Brain microvascular endothelial cell (primary cell): Measurements from ENCODE around the gene DDX23.

Experiments
- DNase-seq: peaks from one replicate; pipeline ENCODE4 v3.0.0-alpha.2; 2020
- H3K27ac ChIP-seq: fragments of 250-450 bp; sonication (Bioruptor Pico); 2 replicates; pipeline ENCODE4 v1.5.1; 2020; ENCODE audit warnings: mild to moderate bottlenecking, moderate library complexity
- H3K27me3 ChIP-seq: fragments of 250-450 bp; sonication (Bioruptor Pico); replicated peaks from 2 replicates; pipeline ENCODE4 v1.5.1; 2020; ENCODE audit warnings: mild to moderate bottlenecking
- H3K36me3 ChIP-seq: fragments of 250-450 bp; sonication (Bioruptor Pico); replicated peaks from 2 replicates; pipeline ENCODE4 v1.5.1; 2020; ENCODE audit warnings: mild to moderate bottlenecking
- H3K4me3 ChIP-seq: 2 replicates; pipeline ENCODE4 v1.5.1; 2011; ENCODE audit warnings: low read depth, mild to moderate bottlenecking, control low read depth, low read length, moderate library complexity
- in situ Hi-C: cut with HindIII; loops from 2 replicates; pipeline ENCODE4 v1.10.0; 2017; ENCODE audit warnings: low sequenced_read_pairs, low pct_ligation_motif_present
- TF ChIP-seq, protein P1 (sequence below): IDR thresholded peaks from 2 replicates; pipeline ENCODE4 v1.5.1; 2011; ENCODE audit warnings: low read depth, mild to moderate bottlenecking, moderate library complexity, low read length, control low read depth, inconsistent platforms; ENCODE audit errors: missing control alignments

Gene DDX23

DNA sequence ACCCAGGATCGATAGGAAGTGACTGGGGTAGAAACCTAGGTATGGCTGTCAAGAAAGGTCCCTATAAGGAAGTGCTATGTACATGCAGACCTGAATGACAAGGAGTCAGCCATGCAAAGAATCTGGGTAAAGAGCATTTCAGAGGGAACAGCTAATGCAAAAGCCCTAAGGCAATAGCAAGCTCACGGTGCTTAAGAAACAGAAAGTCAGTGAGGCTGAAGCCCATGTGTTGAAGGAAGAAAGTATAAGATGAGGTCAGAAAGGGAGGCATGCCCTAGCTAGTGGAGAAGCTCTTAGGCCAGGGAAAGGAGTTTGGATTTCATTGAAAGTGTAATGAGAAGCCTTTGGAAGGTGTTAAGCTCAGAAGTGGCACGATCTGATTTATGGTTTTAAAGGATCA is 57.1 kb downstream of the DDX23 start:
- TF ChIP-seq, protein P1, sequence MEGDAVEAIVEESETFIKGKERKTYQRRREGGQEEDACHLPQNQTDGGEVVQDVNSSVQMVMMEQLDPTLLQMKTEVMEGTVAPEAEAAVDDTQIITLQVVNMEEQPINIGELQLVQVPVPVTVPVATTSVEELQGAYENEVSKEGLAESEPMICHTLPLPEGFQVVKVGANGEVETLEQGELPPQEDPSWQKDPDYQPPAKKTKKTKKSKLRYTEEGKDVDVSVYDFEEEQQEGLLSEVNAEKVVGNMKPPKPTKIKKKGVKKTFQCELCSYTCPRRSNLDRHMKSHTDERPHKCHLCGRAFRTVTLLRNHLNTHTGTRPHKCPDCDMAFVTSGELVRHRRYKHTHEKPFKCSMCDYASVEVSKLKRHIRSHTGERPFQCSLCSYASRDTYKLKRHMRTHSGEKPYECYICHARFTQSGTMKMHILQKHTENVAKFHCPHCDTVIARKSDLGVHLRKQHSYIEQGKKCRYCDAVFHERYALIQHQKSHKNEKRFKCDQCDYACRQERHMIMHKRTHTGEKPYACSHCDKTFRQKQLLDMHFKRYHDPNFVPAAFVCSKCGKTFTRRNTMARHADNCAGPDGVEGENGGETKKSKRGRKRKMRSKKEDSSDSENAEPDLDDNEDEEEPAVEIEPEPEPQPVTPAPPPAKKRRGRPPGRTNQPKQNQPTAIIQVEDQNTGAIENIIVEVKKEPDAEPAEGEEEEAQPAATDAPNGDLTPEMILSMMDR, result no peak
- Histone ChIP-seq H3K27me3 (no peaks in the 10 kb centered on the region), H3K36me3 (no peaks in the 10 kb centered on the region), H3K27ac (no peak overlapping the region), H3K4me3 (no peak overlapping the region)
- in situ Hi-C loops, result no loop called here
- no peak for DNase-seq

DNA sequence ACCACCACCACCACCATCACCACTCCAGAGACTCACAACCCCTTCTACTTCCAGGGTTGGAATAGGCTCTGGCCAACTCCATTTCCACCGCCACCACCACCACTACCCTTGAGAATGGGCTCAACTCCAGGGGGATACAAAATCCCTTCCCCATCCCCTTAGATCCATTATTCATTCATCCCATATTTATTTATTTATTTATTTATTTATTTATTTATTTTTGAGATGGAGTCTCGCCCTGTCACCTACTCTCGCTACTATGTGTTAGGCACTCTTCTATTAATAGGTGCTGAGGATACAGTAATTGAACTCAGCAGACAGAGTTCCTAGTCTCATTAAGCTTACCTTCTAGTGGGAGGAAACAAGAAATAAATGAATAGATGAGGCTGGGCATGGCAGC is 58.3 kb downstream of the DDX23 start:
- H3K4me3 ChIP-seq, result no peak overlapping the region
- H3K27me3 ChIP-seq, result no peaks in the 10 kb centered on the region
- H3K27ac ChIP-seq, result no peak overlapping the region
- in situ Hi-C loops, result no loop called here
- H3K36me3 ChIP-seq, result no peaks in the 10 kb centered on the region
- TF ChIP-seq, protein P1, result no peak
- DNase-seq, result no peak

DNA sequence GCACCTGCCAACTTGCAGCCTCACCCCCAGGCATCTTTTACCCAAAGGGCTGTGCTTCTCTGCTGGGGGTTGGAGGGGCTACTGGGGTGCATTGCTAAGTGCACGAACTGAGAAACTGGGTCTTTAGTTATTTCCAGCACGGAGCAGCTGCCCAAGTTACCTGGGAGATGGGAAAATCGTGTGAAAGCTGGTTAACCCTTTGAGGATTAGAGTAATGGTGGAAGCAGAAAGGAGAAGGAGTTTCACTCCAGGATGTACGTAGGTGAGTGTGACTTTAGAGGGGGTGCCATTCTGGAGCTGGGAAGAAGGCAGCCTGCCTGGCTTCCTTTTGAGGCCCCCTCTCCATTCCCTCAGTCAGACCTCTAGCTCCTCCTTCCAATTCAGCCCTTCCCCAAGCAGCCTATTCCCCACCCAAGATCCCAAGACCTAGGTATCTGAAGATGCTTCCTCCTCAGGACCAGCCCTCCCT is 62.1 kb downstream of the DDX23 start:
- Histone ChIP-seq H3K36me3 (no peaks in the 10 kb centered on the region), H3K4me3 (peak overlapping the region; percentile 77), H3K27me3 (no peaks in the 10 kb centered on the region), H3K27ac (no peak overlapping the region)
- in situ Hi-C loops, result no loop called here
- no peak for DNase-seq
- TF ChIP-seq, protein P1, result no peak

DNA sequence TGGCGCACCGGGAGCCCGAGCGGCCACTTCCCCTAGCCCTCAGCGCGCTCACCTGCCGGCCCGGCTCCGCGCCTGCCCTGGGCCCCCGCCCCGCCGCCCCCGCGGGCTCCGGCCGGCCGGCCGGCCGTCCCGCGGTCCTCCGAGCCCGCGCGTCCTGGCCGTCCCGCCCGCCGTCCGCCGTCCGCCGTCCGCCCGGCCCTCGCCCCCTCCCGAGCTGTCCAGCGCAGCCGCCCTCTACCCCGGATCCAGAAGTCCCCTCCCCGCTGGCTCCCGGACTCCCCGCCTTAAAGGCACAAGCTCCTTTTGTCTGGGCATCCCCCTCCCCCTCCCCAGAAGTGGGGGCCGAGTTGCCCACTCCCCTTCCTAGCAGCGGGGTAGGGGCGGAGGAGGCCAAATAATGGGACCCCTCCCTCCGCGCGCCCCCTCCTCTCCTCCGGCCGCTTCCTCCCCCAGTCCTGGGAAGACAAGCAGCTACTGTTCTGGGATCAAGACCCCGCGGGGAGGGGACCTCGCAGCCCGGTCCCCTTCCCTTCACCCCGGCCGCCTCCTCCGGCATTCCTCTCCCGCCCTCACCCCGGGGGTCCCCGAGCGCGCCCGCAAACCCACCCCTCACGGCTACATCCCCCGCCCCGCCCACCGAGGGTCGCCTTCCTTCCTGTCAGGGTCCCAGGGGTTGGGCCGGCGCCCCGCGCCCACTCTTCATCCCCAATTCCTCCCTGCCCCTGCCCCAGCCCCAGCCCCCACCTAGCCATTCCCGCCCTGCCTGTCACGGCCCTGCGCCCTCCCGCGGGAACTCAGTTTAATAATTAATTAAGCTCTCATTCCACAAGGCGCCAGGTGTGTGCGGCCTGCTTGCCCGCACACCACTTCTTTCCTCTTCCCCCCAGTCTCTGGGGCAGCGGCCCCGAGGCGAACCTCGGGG is 62.8 kb downstream of the DDX23 start, which contains the start of gene ADCY6:
Gene ADCY6 (minus strand): TSS at position 236 of the 922 bp plus-strand sequence. CDS start 5,655 bp downstream, outside the sequence.
- Histone ChIP-seq H3K36me3 (no peaks in the 10 kb centered on the region), H3K27ac (no peak within 1 kb of the TSS), H3K4me3 (peak within 1 kb of the TSS; percentile 77), H3K27me3 (no peaks in the 10 kb centered on the region)
- TF ChIP-seq, protein P1, result no peak
- DNase-seq, result peak; percentile 57
- in situ Hi-C loops, result no loop called here

DNA sequence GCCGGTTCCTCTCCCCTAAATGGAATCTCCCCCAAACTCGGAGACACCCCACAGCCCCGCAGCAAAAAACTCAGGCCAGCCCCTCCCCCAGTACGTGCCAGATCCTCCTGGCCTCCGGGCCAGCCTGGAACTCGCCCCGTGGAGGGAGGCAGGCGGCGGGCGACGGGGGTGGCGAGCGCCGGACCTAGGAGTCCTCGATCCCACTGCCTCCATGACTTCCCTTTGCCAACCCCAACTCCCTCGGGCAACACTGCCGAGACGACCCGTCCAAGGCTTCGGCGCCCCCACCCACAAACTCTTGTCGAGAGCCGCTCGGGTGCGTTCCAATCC is 63.5 kb downstream of the DDX23 start:
- H3K27ac ChIP-seq, result no peak overlapping the region
- in situ Hi-C loops, result no loop called here
- no peaks in the 10 kb centered on the region for H3K27me3 ChIP-seq
- TF ChIP-seq, protein P1, result no peak
- H3K4me3 ChIP-seq, result peak overlapping the region; percentile 77
- no peak for DNase-seq
- H3K36me3 ChIP-seq, result no peaks in the 10 kb centered on the region
